ENCODE measurements around the gene ANXA3. TPM values are rescaled to one million over a fixed set of nuclear protein-coding genes. Genes with fewer than 3 reads are reported as not detected.
A peak's percentile ranks its signal among the peaks of the same experiment; 100 is the strongest.
"Not testable (repeated sequence)": the region's sequence is repeated elsewhere in the genome, so short reads cannot be mapped to it uniquely, and the experiment has no call there.

Gene ANXA3
- 1 to 10 TPM; 1.2 to 2.2 TPM for total RNA-seq

GRCh38 chr4:78551420-78552351 lies at the start of gene ANXA3:
TSS of gene ANXA3 (plus strand) at chr4:78551770. CDS start at chr4:78554474, 2,704 bp downstream.
- H3K27me3 Mint-ChIP-seq = peaks cover 28% of the 10 kb centered on the region
- H3K9me3 Mint-ChIP-seq = no peaks in the 10 kb centered on the region
- peak within 1 kb of the TSS; percentile 75 for H3K4me3 Mint-ChIP-seq
- DNase-seq = peak; percentile 17
- no peaks in the 10 kb centered on the region for H3K36me3 Mint-ChIP-seq (ENCODE audit: low read depth)
- POLR2A ChIA-PET = no interaction called here
- peak within 1 kb of the TSS; percentile 41 for H3K27ac Mint-ChIP-seq
- CTCF ChIA-PET = no interaction called here
- peaks cover 13% of the 10 kb centered on the region for H3K4me1 Mint-ChIP-seq

GRCh38 chr4:78506260-78506659 lies 45.3 kb upstream of the ANXA3 start:
- POLR2A ChIA-PET; CTCF ChIA-PET; H3K27me3 Mint-ChIP-seq; H3K36me3 Mint-ChIP-seq (ENCODE audit: low read depth); H3K4me3 Mint-ChIP-seq; H3K9me3 Mint-ChIP-seq; DNase-seq; H3K27ac Mint-ChIP-seq; H3K4me1 Mint-ChIP-seq: not testable (repeated sequence)

- Mint-ChIP-seq H3K27me3 (no peaks in the 10 kb centered on the region), H3K4me1 (no peaks in the 10 kb centered on the region), H3K27ac (no peak overlapping the region), H3K4me3 (no peak overlapping the region), H3K9me3 (peaks cover 2% of the 10 kb centered on the region), H3K36me3 (ENCODE audit: low read depth) (no peaks in the 10 kb centered on the region)
- DNase-seq = no peak
- CTCF ChIA-PET = no interaction called here
- POLR2A ChIA-PET = interaction anchor here (0.5 kb wide), 1 partner anchor 513 kb away, joined by 3 read pairs; no protein-coding TSS in a partner anchor
Measured at GRCh38 chr4:78509043-78509442, 42.5 kb upstream of the ANXA3 start.

GRCh38 chr4:78510108-78510507 lies 41.5 kb upstream of the ANXA3 start:
- POLR2A ChIA-PET = no interaction called here
- no peaks in the 10 kb centered on the region for H3K36me3 Mint-ChIP-seq (ENCODE audit: low read depth)
- H3K9me3 Mint-ChIP-seq = peaks cover 2% of the 10 kb centered on the region
- CTCF ChIA-PET = no interaction called here
- no peaks in the 10 kb centered on the region for H3K4me1 Mint-ChIP-seq
- no peak overlapping the region for H3K4me3 Mint-ChIP-seq
- no peak for DNase-seq
- H3K27me3 Mint-ChIP-seq = no peaks in the 10 kb centered on the region
- no peak overlapping the region for H3K27ac Mint-ChIP-seq

- ChIA-PET POLR2A (no interaction called here), CTCF (no interaction called here)
- no peaks in the 10 kb centered on the region for H3K27me3 Mint-ChIP-seq
Measured at GRCh38 chr4:78510681-78511080, 40.9 kb upstream of the ANXA3 start.

GRCh38 chr4:78512357-78512920 lies 39.1 kb upstream of the ANXA3 start:
- no peaks in the 10 kb centered on the region for H3K27me3 Mint-ChIP-seq
- H3K36me3 Mint-ChIP-seq (ENCODE audit: low read depth) = no peaks in the 10 kb centered on the region
- DNase-seq = no peak
- ChIA-PET CTCF (no interaction called here), POLR2A (no interaction called here)
- no peak overlapping the region for H3K4me3 Mint-ChIP-seq
- H3K4me1 Mint-ChIP-seq = no peaks in the 10 kb centered on the region
- H3K9me3 Mint-ChIP-seq = no peaks in the 10 kb centered on the region
- no peak overlapping the region for H3K27ac Mint-ChIP-seq

More at GRCh38 chr4:78510681-78511080, 40.9 kb upstream of the ANXA3 start:
- no peak for DNase-seq
- Mint-ChIP-seq H3K4me3 (no peak overlapping the region), H3K36me3 (ENCODE audit: low read depth) (no peaks in the 10 kb centered on the region), H3K9me3 (peaks cover 2% of the 10 kb centered on the region), H3K27ac (no peak overlapping the region), H3K4me1 (no peaks in the 10 kb centered on the region)

- no peak overlapping the region for H3K4me3 Mint-ChIP-seq
- H3K36me3 Mint-ChIP-seq (ENCODE audit: low read depth) = no peaks in the 10 kb centered on the region
- H3K27me3 Mint-ChIP-seq = no peaks in the 10 kb centered on the region
- H3K4me1 Mint-ChIP-seq = no peaks in the 10 kb centered on the region
- no peak overlapping the region for H3K27ac Mint-ChIP-seq
- no peaks in the 10 kb centered on the region for H3K9me3 Mint-ChIP-seq
- CTCF ChIA-PET = no interaction called here
- POLR2A ChIA-PET = no interaction called here
- DNase-seq = no peak
Measured at GRCh38 chr4:78513411-78513975, 38.1 kb upstream of the ANXA3 start.

- CTCF ChIA-PET = no interaction called here
- Mint-ChIP-seq H3K4me1 (no peaks in the 10 kb centered on the region), H3K9me3 (no peaks in the 10 kb centered on the region), H3K36me3 (ENCODE audit: low read depth) (no peaks in the 10 kb centered on the region), H3K27ac (no peak overlapping the region), H3K4me3 (no peak overlapping the region), H3K27me3 (peaks cover 17% of the 10 kb centered on the region)
- POLR2A ChIA-PET = no interaction called here
- no peak for DNase-seq
Measured at GRCh38 chr4:78517050-78517652, 34.4 kb upstream of the ANXA3 start.

- ChIA-PET POLR2A (no interaction called here), CTCF (interaction anchor here (0.6 kb wide), 1 partner anchor 176 kb away, joined by 3 read pairs; no protein-coding TSS in a partner anchor)
- no peak overlapping the region for H3K27ac Mint-ChIP-seq
- H3K27me3 Mint-ChIP-seq = peaks cover 20% of the 10 kb centered on the region
- H3K36me3 Mint-ChIP-seq (ENCODE audit: low read depth) = no peaks in the 10 kb centered on the region
- H3K9me3 Mint-ChIP-seq = no peaks in the 10 kb centered on the region
- no peak for DNase-seq
- no peaks in the 10 kb centered on the region for H3K4me1 Mint-ChIP-seq
- H3K4me3 Mint-ChIP-seq = no peak overlapping the region
Measured at GRCh38 chr4:78518561-78518960, 33.0 kb upstream of the ANXA3 start.

GRCh38 chr4:78519962-78520361 lies 31.6 kb upstream of the ANXA3 start:
- Mint-ChIP-seq H3K27me3 (peaks cover 25% of the 10 kb centered on the region), H3K4me1 (no peaks in the 10 kb centered on the region), H3K27ac (no peak overlapping the region), H3K36me3 (ENCODE audit: low read depth) (no peaks in the 10 kb centered on the region), H3K4me3 (no peak overlapping the region), H3K9me3 (no peaks in the 10 kb centered on the region)
- ChIA-PET POLR2A (no interaction called here), CTCF (no interaction called here)
- DNase-seq = no peak

- Mint-ChIP-seq H3K27ac (no peak overlapping the region), H3K9me3 (no peaks in the 10 kb centered on the region), H3K4me3 (no peak overlapping the region), H3K4me1 (no peaks in the 10 kb centered on the region), H3K27me3 (peaks cover 25% of the 10 kb centered on the region), H3K36me3 (ENCODE audit: low read depth) (no peaks in the 10 kb centered on the region)
- ChIA-PET POLR2A (no interaction called here), CTCF (no interaction called here)
- no peak for DNase-seq
Measured at GRCh38 chr4:78520808-78521226, 30.8 kb upstream of the ANXA3 start.

- POLR2A ChIA-PET = no interaction called here
- Mint-ChIP-seq H3K9me3 (no peaks in the 10 kb centered on the region), H3K27ac (no peak overlapping the region), H3K36me3 (ENCODE audit: low read depth) (no peaks in the 10 kb centered on the region), H3K4me1 (no peaks in the 10 kb centered on the region), H3K4me3 (no peak overlapping the region), H3K27me3 (peaks cover 25% of the 10 kb centered on the region)
- no peak for DNase-seq
- CTCF ChIA-PET = no interaction called here
Measured at GRCh38 chr4:78524009-78524408, 27.6 kb upstream of the ANXA3 start.

- Mint-ChIP-seq H3K4me3 (no peak overlapping the region), H3K4me1 (no peaks in the 10 kb centered on the region), H3K9me3 (no peaks in the 10 kb centered on the region), H3K27ac (no peak overlapping the region), H3K36me3 (ENCODE audit: low read depth) (no peaks in the 10 kb centered on the region), H3K27me3 (peaks cover 19% of the 10 kb centered on the region)
- ChIA-PET CTCF (interaction anchor here (0.6 to 1.1 kb wide), 2 partner anchors 10 to 29 kb away, joined by 3 read pairs; no protein-coding TSS in a partner anchor), POLR2A (no interaction called here)
- DNase-seq = no peak
Measured at GRCh38 chr4:78525559-78525958, 26.0 kb upstream of the ANXA3 start.
